Amygdala (tissue), 56 donors: ENCODE data around the gene GNB2.
"Not testable (repeated sequence)": the region's sequence is repeated elsewhere in the genome, so short reads cannot be mapped to it uniquely, and the experiment has no call there.

Experiments used
- DNase-seq, 56 donors: peaks; one replicate each; lab custom pipeline; 2025; lab: John Stamatoyannopoulos, UW

GNB2 gene

GRCh38 chr7:100722480-100723212 is 49.1 kb downstream of the GNB2 start:
- no peak for DNase-seq

GRCh38 chr7:100723732-100724275 is 50.3 kb downstream of the GNB2 start:
- no peak for DNase-seq

- not testable (repeated sequence) for DNase-seq
These were observed 50.8 kb downstream of the GNB2 start for GRCh38 chr7:100724364-100724763.

GRCh38 chr7:100726996-100727761 is 53.6 kb downstream of the GNB2 start:
- DNase-seq, result no peak

- DNase-seq, result no peak
These were observed 54.7 kb downstream of the GNB2 start for GRCh38 chr7:100728196-100728595.
